Stimulated activated CD4-positive, alpha-beta T cell treated with anti-CD3 and anti-CD28 coated beads, Interleukin-15, amount 100 ng/mL, for 1 hour (primary cell): ENCODE data around the gene SRD5A1.

Experiments
- DNase-seq, 2 donors: peaks; one replicate each; pipeline ENCODE4 v3.0.0-alpha.2; 2020; ENCODE audit warnings: low read depth in 1 of 2, low spot score in 1 of 2

The SRD5A1 gene

DNA sequence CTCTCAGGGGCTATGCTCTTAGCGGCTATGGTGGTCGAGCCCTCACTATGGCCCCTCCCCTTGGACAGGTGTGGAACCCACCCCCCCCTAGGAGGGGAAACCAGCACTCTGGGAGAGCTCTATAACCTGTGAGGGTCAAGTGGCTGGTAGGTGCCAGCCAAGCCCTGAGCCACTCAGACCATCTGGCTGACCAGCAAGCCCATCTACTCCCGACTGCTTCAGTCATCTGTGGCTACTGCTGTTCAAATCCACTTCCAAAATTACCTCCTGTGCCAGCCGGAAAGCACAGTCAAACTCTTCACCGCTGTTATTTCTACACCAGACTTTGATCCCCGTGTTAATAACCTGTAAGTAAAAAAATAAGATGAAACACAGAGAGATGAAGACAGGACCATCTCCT is 28.9 kb upstream of the SRD5A1 start:
- DNase-seq: no peak

DNA sequence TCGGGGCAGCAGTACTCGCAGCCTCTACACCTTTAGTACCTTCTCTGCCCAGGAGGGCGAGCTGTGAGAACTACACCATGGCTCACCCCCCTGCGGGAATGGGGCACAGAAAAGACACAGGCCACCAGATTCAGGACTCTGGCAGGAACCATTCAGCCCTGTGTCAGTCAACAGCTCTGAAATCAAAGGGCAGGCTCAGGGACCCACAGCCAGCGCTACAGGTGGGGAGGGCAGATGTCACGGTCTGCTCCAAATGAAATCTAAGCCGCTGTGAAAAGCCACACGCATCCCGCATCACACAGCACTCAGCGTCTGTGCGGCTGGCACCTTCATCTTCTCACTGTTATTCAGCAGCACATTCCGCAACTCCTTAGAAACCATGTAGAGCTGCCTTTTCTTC is 28.3 kb upstream of the SRD5A1 start:
- no peak for DNase-seq

DNA sequence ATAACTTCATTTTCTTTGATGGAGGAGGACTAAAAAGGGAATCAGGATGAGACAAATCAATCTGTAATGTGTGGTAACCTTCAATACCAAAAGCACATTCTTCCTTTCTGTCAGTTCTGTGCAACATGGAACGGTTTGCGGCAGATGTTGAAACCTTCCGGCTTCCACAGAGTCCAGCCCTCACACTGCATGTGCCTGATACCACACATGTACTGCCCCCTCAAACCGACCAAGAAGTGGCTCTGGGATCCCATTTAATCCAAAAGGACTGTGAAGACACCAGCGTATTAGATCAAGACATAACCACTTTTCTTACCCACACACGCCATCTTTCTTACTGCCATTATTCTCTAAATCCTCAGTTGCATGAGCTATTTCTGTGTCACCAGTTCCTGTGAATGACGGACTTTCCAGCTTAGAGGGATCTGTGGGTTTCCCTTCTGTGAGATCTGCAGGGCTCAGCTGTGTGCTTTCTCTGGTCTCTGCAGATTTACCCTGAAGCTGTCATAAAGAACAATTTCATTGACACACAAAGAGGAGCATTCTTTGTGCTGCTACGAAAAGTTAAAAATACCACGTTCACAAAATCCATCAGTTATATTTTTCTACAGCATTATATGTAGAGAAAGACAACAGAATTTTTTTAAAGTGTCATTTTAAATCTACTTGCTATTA is 26.2 kb upstream of the SRD5A1 start:
- no peak for DNase-seq

DNA sequence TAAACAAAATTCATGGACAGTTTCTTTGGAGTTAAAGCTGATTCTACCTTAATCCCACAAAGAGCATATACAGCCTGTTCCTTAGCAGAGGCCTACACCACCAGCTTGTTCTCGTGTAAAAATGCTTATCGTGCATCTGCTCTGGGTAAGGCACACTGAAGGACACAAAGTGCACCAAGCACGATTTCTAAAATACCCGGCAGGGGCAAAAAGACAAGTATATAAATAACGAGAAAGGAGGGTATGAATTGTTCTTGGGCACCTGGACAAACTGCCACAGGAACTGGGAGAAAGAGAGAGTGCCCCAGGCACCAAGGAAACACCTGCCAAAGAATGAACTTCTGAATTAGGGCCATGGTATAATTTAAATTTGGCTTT is 25.7 kb upstream of the SRD5A1 start:
- no peak for DNase-seq

- DNase-seq: no peak
These were observed 25.2 kb upstream of the SRD5A1 start for GRCh38 chr5:6608016-6608415.

- no peak for DNase-seq
These were observed 21.6 kb upstream of the SRD5A1 start for GRCh38 chr5:6611334-6612256.

GRCh38 chr5:6615034-6615815 is 18.0 kb upstream of the SRD5A1 start:
- DNase-seq: no peak

DNA sequence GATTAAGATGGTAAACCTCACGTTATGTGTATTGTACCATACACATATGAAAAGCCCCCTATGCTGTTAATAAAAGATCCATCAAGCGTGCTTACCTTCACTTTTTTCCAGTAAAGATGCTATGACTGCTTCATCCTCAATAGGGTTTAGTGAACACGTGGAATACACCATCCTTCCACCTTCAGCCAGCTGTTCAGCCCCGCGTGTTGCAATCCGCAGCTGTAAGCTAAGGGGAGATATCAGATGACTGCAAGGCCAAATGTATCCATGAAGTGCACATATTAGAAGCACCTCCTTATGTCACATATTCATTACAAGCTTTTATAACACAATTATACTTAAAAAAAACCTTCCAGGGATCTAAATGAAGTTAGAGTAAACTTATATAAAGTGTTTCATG is 16.6 kb upstream of the SRD5A1 start:
- DNase-seq: no peak

GRCh38 chr5:6623228-6623627 is 10.0 kb upstream of the SRD5A1 start:
- no peak for DNase-seq

DNA sequence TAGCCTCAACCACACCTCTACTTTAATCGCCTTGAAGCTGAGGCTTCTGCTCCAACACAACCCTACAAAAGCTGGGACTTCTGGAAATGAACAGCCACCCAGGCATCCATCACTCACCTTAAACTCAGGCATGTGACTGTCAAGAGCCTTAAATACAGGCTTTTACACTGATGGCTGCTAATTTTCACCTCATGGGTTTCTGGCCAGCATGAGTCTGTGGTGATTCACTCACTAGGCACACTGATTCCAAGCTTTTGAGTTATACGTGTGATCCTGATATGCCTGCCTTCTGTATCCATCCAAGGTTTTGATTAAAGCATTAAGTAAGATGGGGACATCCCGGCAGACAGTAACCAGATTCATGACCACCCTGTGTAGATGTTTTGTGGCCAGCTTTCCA is 9.3 kb upstream of the SRD5A1 start:
- no peak for DNase-seq

GRCh38 chr5:6626508-6626907 is 6.7 kb upstream of the SRD5A1 start:
- no peak for DNase-seq

DNA sequence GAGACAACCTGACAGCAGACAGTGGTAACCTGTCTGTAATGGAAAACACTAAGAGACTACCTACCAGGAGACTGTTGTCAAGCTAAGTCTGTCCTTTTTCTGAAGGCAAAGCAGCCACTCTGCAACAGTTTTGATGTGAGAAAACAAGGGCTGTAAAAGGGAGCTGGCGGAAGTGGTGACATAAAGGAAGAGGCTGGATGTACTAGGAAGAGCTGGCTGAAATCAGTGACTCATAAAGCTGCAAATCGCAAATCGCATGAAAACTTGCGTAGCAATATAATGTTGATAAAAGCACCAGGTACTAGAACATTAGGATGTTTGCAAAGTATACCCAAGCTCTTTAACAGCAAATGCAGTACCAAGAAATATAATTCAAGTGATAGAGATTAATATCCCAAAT is 1.8 kb upstream of the SRD5A1 start:
- no peak for DNase-seq

GRCh38 chr5:6632324-6632887 is 834 bp upstream of the SRD5A1 start:
- no peak for DNase-seq

DNA sequence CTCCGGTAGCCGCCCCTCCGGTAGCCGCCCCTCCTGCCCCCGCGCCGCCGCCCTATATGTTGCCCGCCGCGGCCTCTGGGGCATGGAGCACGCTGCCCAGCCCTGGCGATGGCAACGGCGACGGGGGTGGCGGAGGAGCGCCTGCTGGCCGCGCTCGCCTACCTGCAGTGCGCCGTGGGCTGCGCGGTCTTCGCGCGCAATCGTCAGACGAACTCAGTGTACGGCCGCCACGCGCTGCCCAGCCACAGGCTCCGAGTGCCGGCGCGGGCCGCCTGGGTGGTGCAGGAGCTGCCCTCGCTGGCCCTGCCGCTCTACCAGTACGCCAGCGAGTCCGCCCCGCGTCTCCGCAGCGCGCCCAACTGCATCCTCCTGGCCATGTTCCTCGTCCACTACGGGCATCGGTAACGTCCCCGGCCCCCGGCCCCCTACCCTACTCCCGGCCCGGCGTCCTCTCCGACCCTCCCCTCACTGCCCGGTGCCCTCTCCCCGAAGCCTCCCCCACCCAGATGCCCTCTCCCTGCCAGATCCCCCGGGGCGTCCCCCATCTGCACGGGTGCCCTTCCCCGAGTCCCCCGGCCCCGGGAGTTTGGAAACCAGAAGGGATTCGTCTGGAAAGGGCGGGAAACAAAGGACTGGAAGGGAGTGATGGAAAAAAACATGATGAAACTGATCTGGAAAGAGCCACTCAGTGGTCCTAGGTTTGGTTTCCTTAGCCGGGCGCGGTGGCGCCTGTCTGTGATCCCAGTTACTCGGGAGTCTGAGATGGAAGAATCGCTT is 417 bp downstream of the SRD5A1 start:
- DNase-seq: peak in 1 of 2 donors; percentile 9

DNA sequence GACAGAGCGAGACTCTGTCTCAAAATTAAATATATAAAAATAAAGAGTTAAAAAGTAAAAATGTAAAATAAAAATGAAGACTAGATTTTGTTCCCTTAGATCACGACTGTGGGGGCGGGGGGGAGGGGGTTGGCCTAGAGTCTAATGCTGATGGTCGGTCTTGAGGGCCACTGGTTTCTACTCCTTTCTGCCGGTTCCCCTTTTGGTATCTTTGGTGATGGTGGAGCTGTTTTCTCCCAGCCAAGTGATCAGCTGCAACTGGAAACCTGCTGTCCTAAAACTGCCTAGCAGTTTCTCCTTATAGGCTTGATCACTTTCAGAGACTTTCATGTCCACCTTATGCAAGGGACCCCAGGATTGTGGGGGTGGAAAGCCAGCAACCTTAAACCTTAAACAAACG is 1.1 kb downstream of the SRD5A1 start:
- DNase-seq: no peak

DNA sequence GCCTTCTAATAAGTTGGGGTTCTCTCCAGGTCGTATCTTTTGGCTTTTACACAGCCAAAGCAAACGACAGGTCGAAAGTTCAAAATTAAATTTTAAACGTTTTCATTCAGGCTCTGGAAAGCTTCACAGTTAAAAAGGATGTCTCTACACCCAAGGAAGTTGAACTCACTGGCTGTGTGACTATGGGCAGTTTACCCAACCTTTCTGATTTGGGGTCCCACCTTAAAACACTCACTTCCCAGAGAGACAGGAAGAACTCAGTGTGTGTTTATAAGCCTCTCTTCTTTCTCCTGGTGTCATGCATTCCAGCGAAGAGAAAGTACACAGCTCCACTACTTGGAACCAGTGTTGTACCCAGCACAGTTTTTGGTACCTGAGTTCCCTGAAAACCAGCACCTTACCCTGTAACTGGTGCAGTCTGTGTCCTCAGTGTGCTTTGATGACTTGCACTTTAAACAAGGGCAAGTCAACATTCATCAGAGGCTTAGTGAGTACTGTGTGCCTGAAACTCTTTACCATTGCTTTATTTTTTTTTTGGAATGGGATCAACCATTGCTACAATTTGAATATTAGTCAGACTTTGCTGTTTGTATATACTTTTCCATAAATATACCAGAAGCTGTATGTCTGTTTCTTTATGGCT is 1.7 kb downstream of the SRD5A1 start:
- no peak for DNase-seq

GRCh38 chr5:6636293-6636692 is 3.1 kb downstream of the SRD5A1 start:
- no peak for DNase-seq

GRCh38 chr5:6637022-6637421 is 3.8 kb downstream of the SRD5A1 start:
- DNase-seq: no peak

- no peak for DNase-seq
These were observed 4.3 kb downstream of the SRD5A1 start for GRCh38 chr5:6637590-6637989.

GRCh38 chr5:6638236-6638635 is 5.0 kb downstream of the SRD5A1 start:
- DNase-seq: no peak
